ENCODE measurements around the gene ABCB10. TPM values are rescaled to one million over a fixed set of nuclear protein-coding genes. Genes with fewer than 3 reads are reported as not detected.
A peak's percentile ranks its signal among the peaks of the same experiment; 100 is the strongest.

The ABCB10 gene
- total RNA-seq, 1 donor from 2014 or later: 32.1 TPM

DNA sequence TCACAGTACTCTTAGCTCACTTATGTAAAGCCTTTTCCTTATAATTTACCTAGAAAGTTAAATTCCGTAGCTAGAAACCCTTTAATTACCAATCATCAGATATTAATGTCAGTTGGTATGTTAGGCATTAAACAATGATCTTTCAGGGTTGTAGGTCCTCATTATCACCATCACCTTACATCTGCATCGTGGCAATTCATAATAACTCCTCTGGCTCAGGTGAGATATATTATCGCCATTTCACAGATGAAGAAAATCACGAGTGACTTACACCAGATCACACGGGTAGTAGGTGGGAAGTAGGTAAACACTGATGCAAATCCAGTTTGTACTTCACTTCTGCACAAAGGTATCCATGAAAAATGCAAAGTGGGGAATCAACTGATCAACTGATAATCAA, 51.0 kb downstream of the ABCB10 start:
- peaks cover 1% of the 10 kb centered on the region for H3K36me3 Mint-ChIP-seq (ENCODE audit: low read depth)
- peak overlapping the region; percentile 81 for H3K4me3 Mint-ChIP-seq (ENCODE audit: unreplicated experiment)
- DNase-seq (ENCODE audit: low spot score): no peak
- H3K9me3 Mint-ChIP-seq (ENCODE audit: low read depth): no peaks in the 10 kb centered on the region
- peak overlapping the region; percentile 98 for H3K27ac Mint-ChIP-seq (ENCODE audit: unreplicated experiment)
- no peaks in the 10 kb centered on the region for H3K27me3 Mint-ChIP-seq (ENCODE audit: low read depth)
- TF ChIP-seq, protein P1, sequence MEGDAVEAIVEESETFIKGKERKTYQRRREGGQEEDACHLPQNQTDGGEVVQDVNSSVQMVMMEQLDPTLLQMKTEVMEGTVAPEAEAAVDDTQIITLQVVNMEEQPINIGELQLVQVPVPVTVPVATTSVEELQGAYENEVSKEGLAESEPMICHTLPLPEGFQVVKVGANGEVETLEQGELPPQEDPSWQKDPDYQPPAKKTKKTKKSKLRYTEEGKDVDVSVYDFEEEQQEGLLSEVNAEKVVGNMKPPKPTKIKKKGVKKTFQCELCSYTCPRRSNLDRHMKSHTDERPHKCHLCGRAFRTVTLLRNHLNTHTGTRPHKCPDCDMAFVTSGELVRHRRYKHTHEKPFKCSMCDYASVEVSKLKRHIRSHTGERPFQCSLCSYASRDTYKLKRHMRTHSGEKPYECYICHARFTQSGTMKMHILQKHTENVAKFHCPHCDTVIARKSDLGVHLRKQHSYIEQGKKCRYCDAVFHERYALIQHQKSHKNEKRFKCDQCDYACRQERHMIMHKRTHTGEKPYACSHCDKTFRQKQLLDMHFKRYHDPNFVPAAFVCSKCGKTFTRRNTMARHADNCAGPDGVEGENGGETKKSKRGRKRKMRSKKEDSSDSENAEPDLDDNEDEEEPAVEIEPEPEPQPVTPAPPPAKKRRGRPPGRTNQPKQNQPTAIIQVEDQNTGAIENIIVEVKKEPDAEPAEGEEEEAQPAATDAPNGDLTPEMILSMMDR (IDR thresholded peaks at IDR 0.05): no peak
- H3K4me1 Mint-ChIP-seq (ENCODE audit: low read depth): peaks cover 26% of the 10 kb centered on the region

DNA sequence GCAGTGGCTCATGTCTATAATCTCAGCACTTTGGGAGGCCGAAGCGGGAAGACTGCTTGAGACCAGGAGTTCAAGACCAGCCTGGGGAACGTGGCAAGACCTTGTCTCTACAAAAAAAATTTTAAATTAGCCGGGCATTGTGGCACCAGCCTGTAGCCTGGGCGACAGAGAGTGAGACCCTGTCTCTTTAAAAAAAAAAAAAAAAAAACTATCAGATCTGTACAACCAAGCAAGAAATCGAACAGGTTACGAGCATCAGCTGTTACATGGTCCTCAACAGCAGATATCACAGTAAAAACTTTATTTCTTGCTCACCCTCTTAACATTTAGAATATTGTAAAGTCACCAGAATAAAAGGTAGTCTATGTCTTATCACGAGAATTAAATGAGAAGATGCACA, 51.9 kb downstream of the ABCB10 start:
- Mint-ChIP-seq H3K9me3 (ENCODE audit: low read depth) (no peaks in the 10 kb centered on the region), H3K4me1 (ENCODE audit: low read depth) (peaks cover 26% of the 10 kb centered on the region), H3K4me3 (ENCODE audit: unreplicated experiment) (peak overlapping the region; percentile 81), H3K27ac (ENCODE audit: unreplicated experiment) (no peak overlapping the region), H3K27me3 (ENCODE audit: low read depth) (no peaks in the 10 kb centered on the region), H3K36me3 (ENCODE audit: low read depth) (peaks cover 1% of the 10 kb centered on the region)
- TF ChIP-seq, protein P1 (IDR thresholded peaks at IDR 0.05): no peak
- no peak for DNase-seq (ENCODE audit: low spot score)

DNA sequence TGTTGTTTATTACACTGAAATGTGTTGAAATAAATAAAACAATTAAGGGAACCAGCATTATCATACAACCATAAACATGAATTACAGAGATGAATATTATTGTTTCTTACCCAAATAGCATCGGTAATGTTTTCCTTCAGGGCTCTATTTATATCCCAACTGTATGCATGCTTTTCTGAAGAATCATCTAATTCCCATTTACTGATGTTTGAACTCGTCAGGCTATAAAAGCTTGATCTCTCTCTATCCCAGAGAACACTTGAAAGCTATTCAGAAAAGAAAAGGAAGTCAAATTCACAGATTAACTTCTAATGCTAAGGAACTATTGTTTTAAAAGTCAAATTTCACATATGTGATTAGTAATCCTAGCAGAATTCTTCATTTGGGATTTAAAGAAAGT, 62.7 kb downstream of the ABCB10 start:
- peaks cover 8% of the 10 kb centered on the region for H3K4me1 Mint-ChIP-seq (ENCODE audit: low read depth)
- no peaks in the 10 kb centered on the region for H3K27me3 Mint-ChIP-seq (ENCODE audit: low read depth)
- DNase-seq (ENCODE audit: low spot score): no peak
- H3K36me3 Mint-ChIP-seq (ENCODE audit: low read depth): peaks cover 24% of the 10 kb centered on the region
- TF ChIP-seq, protein P1 (IDR thresholded peaks at IDR 0.05): no peak
- H3K9me3 Mint-ChIP-seq (ENCODE audit: low read depth): no peaks in the 10 kb centered on the region
- H3K27ac Mint-ChIP-seq (ENCODE audit: unreplicated experiment): no peak overlapping the region
- H3K4me3 Mint-ChIP-seq (ENCODE audit: unreplicated experiment): no peak overlapping the region

DNA sequence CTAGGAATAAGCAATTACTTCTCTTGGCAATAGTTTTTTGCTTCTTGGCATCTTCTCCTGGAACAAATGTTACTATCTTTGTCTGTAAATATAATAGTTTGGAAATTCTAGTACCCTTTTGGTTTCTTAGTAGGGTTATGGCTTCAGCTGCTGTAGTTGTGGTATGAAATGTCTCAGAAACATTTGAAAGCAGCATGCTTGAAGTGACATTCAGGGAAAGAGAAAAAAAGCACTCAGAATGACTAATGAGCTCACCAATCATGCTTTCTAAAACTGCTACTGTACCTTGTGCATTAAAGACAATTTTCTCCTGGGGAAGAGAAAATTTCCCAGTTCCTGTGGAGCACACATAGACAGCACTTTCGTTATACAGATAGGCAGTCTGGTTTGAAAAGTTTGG, 71.3 kb downstream of the ABCB10 start:
- no peaks in the 10 kb centered on the region for H3K27me3 Mint-ChIP-seq (ENCODE audit: low read depth)
- H3K9me3 Mint-ChIP-seq (ENCODE audit: low read depth): no peaks in the 10 kb centered on the region
- no peak overlapping the region for H3K4me3 Mint-ChIP-seq (ENCODE audit: unreplicated experiment)
- TF ChIP-seq, protein P1 (IDR thresholded peaks at IDR 0.05): no peak
- H3K36me3 Mint-ChIP-seq (ENCODE audit: low read depth): peaks cover 33% of the 10 kb centered on the region
- DNase-seq (ENCODE audit: low spot score): no peak
- no peak overlapping the region for H3K27ac Mint-ChIP-seq (ENCODE audit: unreplicated experiment)
- H3K4me1 Mint-ChIP-seq (ENCODE audit: low read depth): peaks cover 1% of the 10 kb centered on the region

DNA sequence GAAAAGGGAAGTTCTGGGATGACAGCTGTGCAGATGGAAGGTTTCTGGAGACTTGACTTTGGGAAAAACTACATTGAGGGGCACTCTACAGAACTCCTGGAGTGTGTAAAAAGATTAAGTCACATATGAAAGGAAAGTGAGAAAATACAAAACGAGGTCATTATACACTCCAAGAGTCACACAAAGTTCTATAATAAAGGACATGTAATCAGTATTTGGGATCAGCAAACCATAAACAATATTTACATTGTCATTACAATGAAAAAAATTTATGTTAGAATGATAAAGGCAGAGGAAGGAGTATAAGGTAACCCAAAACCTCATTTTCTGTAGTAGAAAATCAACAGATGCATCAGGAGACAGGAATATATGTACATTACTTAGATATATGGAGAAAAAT, 73.2 kb downstream of the ABCB10 start:
- Mint-ChIP-seq H3K4me3 (ENCODE audit: unreplicated experiment) (no peak overlapping the region), H3K27ac (ENCODE audit: unreplicated experiment) (no peak overlapping the region), H3K36me3 (ENCODE audit: low read depth) (peaks cover 32% of the 10 kb centered on the region), H3K27me3 (ENCODE audit: low read depth) (no peaks in the 10 kb centered on the region), H3K4me1 (ENCODE audit: low read depth) (peaks cover 3% of the 10 kb centered on the region), H3K9me3 (ENCODE audit: low read depth) (no peaks in the 10 kb centered on the region)
- TF ChIP-seq, protein P1 (IDR thresholded peaks at IDR 0.05): no peak
- DNase-seq (ENCODE audit: low spot score): no peak

Measured in chondrocyte (in vitro differentiated cells).